HG03460 (cell line): ENCODE measurements around the gene CHN2.

ENCODE experiments used
- ATAC-seq: cut with Tn5 transposase; IDR thresholded peaks from one replicate; pipeline ENCODE4 v1.9.1; 2021; ENCODE audit not compliant: unreplicated experiment

The CHN2 gene

GRCh38 chr7:29485339-29486190 lies 291.0 kb downstream of the CHN2 start:
- no peak for ATAC-seq

DNA sequence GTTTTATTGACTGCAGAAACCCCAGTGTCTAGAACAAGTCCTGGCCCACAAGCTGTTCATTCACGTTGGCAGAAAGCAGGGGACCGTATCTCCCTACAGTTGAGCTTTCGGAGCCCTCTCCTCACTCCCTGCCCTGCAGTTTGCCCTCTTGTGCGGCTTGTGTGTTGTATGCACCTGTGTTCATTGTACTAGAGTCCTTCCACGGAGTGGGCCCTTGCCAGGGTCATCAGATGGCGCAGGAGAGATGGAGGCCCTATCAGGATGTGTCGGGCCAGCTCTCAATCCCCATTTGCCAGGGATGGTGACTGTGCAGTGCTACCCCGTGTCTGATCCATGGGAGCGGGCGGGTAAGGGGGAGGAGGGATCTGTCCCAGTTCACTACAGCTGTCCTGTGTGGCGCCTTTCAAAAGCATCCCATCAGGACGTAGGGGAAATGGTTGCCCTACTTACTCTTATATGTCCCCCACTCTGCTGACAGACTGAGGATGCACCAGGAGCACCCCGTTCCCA lies 291.7 kb downstream of the CHN2 start:
- no peak for ATAC-seq

DNA sequence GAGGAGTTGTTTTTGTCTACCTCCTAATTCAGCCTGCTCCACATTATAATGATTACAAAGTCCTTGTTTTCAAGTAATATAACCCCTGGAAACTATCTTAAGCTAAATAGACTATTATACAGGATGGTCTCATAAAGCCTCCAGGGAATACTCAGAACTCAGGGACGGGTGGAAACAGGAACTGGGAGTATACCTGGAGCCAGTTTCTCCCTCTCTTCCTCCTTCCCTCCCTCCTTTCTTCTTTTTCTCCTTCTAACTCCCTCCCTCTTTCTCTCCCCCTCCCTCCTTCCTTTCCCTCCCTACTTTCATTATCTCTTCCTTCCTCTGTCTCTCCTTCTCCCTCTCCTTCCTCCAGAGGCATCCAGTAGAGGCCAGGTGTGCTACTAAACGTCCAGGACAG lies 292.8 kb downstream of the CHN2 start:
- ATAC-seq, result no peak

GRCh38 chr7:29488203-29488970 lies 293.8 kb downstream of the CHN2 start:
- ATAC-seq, result no peak

- no peak for ATAC-seq
Observed at GRCh38 chr7:29488977-29489376, 294.4 kb downstream of the CHN2 start.

GRCh38 chr7:29490094-29490607 lies 295.6 kb downstream of the CHN2 start:
- ATAC-seq, result no peak

DNA sequence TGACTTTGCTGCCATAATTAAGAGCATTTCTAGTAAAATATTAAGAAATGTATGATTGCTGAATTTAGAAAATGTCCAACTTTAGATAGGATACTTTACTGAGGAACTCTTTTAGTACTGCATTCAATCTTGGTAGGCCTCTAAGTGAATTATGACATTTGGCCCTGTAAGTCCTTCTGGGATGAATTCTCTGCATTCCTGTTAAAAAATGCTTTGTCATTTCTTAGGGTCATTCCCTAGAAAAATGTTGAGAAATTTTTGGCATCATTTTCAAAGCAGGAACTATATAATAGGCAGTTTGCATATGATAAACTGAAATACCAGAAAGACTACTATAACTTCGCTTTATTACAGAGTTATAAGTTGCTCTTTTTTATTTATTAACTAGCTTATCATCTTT lies 299.8 kb downstream of the CHN2 start:
- no peak for ATAC-seq

- ATAC-seq, result no peak
Observed at GRCh38 chr7:29495653-29496052, 301.1 kb downstream of the CHN2 start.

DNA sequence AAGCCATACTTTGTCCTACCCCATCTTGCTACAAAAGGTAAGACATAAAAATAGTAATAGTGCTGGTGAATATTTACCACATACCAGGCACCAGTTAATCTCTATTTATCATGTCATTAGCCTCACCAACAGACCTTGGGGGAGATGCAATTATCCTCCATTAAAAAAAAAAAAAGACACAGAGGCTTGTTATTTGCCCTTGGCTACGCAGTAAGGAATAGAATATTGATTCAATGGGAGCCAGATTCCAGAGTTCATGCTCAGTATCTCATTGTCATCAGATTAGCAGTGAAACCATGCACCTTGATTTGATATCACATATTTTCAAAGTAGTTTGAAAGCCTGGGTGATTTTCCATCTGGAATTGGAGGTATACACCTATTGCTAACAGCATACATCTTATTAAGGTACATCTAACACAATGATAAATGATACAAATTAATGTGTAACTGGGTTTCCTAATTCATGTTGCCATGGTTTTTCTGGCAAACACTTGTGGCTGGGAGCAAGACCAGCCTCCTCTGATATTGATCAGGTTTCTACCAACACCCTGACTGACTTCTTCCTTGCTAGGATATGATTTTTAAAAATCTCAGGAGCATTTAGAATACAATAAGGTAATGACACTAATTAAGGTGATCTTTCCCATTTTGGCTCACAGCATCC lies 301.9 kb downstream of the CHN2 start:
- no peak for ATAC-seq

DNA sequence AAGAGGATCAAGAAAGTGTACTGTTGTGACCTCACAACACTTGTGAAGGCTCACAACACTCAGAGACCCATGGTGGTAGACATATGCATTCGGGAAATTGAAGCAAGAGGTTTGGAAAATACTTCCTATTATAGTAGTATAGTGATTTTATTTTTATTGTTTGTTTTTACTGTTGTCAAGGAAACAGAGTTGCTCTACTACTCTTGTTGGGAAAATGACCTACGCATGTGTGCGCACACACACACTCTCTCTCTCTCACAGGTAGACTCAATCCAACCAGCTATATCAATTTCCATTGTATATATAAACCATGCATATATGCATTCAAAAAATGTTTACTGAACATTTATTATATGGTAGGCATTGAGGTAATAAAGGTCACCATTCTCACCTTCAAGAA lies 305.4 kb downstream of the CHN2 start:
- no peak for ATAC-seq

DNA sequence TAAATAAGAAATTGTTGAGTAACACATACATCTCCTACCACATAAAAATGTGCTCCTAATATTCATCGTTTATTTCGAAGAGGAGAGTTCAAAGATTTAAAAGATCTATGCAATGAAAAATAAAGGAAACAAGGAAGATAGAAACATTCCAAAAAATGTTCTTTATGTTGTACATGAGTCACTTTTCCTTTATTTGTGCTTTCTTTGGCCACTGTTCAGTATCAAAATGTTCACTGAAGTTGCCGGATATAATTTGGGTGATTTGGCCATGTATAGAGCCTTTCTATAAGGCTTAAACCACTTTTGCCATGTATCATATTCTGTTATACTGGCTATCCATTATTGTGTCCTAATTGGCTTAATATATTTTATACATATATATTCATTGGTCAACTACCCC lies 306.1 kb downstream of the CHN2 start:
- ATAC-seq, result no peak

DNA sequence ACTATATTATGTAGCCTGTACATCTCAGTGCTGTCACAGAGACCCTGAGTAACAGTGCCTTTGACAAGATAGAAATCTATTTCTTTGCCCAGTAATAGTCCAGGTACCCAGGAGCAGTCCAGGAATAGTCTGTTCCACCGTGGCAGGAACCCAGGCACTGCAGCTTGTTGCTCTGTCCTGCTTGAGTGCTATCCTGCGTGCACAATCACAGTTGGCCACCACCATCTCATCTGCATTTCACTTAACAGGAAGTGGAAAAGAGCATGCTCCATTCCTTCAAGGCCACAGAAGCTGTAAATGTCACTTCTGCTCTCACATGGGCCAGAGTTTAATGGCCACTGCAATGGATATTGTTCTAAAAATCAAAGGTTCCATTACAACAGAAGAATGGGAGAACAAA lies 307.6 kb downstream of the CHN2 start:
- ATAC-seq, result no peak

DNA sequence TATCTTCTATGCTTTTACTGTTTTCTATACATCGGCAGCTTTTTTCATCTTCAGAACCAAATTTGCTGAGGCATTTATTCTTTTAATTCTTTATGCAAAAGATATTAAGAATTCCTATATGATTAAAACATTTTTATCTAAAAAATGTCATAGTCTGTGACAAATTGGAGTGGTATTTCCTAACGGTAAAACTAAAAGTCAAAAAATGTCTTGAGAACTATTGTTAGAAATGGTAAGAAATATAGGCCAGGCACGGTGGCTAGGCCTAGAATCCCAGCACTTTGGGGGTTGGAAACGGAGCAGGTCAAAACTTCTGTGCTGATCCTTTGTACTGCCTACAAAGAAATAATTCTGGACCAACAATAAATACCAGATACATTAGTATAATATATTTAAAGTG lies 311.4 kb downstream of the CHN2 start:
- no peak for ATAC-seq

DNA sequence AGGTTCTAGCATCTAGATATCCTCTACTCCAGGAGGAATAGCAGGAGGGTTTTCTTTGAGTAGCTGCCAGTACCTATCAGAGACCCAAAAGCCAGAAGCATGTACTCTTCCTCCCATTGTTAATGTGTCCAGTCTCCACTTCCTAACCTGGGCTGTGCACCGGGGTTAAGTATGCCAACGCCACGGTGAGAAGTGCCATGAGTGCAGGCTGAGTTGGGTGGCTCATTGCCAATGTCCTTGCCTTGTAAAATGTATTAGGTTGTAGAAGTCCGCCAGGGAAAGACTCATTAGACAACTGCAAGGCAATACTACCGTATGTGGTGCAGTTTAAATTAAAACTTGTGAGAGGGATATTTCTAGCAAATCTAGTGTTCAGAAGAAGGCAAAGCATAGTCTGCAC lies 314.0 kb downstream of the CHN2 start:
- no peak for ATAC-seq

DNA sequence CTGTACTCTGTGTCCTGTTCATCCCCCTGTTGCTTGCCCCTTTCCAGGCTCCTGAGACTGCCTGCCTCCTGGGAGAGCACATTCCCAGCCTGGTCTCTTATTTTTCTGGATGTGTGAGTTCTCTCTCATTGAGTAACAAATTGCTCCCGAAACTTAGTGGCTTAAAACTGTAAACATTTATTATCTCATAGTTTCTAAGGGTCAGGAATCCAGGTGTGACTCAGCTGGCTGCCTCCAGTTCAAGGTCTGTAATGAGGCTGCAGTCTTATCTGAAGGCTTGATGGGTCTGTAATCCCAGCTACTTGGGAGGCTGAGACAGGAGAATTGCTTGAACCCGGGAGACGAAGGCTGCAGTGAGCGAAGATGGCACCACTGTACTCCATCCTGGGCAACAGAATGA lies 315.5 kb downstream of the CHN2 start:
- no peak for ATAC-seq

GRCh38 chr7:29511337-29511736 lies 316.8 kb downstream of the CHN2 start:
- no peak for ATAC-seq

GRCh38 chr7:29511851-29512250 lies 317.3 kb downstream of the CHN2 start:
- ATAC-seq, result no peak

DNA sequence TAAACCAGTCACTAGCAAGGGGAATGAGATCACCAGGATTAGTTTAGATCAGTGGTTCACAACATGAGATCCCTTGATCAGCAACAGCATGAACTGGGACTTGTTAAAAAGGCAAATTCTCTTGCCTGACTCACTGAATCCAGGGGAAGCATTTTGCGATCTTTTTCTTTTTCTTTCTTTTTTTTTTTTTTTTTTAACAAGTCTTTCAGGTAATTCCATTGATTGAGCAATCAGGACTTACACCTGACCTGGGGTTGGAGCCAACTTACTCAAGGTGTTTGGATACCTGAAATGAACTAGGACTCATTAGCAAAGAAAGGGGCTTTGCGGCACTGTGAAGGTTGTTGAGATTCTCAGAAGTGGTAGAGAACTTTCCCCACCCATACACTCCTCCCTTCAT lies 321.9 kb downstream of the CHN2 start:
- ATAC-seq, result no peak

DNA sequence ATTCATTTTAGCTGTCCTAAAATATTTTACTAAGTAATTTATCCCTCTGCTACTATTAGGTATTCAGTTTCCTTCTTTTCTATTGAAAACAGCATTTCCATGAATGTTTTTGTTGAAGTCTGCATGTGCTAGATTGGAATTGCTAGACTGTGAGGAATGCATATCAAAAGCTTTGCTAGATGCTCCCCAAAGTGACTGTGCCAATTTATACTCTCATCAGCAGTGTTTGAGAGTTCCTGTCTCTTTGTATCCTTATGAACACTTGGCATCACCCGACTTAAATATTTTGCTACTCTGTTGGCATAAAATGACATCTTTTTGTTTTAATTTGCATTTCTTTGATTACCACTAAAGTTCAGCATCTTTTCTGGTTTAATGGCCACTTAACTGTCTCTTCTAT lies 324.0 kb downstream of the CHN2 start:
- ATAC-seq, result no peak

GRCh38 chr7:29523728-29524127 lies 329.2 kb downstream of the CHN2 start:
- ATAC-seq, result no peak

DNA sequence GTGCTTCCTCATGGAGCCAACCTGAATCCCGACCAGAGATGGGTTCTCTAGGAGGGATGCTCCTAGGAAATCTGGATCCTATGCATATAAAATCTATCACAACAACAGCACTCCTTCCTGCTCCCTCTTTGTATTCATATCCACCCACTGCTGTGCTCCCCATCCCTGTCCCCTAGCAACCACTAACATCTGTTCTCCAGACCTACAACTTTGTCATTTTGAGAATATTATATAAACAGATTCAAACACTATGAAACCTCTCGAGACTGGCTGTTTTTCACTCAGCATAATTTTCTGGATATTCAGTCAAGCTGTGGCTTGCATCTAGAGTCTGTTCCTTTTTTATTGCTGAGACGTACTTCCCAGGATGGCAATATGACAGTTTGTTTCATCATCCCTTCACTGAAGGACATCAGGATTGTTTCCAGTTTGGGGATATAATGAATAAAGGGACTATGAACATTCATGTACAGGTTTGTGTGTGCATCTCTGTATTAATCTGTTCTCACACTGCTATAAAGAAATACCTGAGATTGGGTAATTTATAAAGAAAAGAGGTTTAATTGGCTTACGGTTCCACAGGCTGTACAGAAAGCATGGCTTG lies 333.0 kb downstream of the CHN2 start:
- no peak for ATAC-seq
